Hepatocyte (in vitro differentiated cells): Measurements from ENCODE around the gene MEIS2.

Source experiments
- EZH2phosphoT487 ChIP-seq: fragments of 200-600 bp; sonication (generic); IDR thresholded peaks from one replicate; pipeline ENCODE4 v1.6.1; 2018; ENCODE audit warnings: antibody characterized with exemption, mild to moderate bottlenecking, low read depth, moderate library complexity; ENCODE audit not compliant: unreplicated experiment, severe bottlenecking
- TF ChIP-seq, protein P1 (sequence below): fragments of 200-600 bp; sonication (generic); IDR thresholded peaks from 2 replicates; pipeline ENCODE4 v1.5.1; 2016; ENCODE audit warnings: antibody characterized with exemption, mild to moderate bottlenecking; ENCODE audit not compliant: poor library complexity

DNA sequence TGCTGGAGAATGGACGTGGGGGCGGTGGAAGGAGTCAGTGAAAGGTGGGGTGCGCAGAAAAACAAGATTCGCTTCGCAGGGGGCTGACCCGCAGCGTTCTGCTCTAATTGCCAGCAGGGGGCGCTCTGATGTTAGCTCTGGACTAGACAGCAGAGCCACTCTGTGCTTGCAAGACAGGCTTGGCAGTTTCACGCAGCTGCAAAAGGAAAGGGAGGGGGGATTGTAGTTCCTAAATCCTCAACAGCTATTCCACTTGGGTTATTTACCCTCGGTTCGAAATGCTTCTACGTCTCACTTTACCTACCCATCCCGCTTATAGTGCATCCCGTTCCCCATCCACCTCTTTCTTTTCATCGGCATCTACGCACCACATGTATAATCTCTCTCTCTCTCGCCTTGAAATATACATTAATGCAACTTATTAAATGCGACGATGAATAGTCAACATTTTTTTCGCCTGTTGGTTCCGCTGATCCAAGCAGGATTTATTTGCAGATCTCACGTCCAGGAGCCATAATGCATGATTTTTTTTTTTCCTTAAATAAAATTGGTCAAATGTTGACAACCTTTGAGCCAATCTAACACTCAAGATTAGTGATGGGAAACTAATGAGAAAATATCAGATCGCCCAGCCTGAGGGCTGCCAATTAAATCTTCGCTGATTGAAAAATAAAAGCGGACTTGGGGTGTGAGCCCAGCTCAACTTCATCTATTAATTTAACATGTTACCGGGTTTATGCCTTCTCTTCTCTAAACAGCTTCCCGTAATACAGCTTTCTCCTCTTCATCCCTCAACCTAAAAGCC, 216.4 kb downstream of the MEIS2 start:
- TF ChIP-seq, protein P1, sequence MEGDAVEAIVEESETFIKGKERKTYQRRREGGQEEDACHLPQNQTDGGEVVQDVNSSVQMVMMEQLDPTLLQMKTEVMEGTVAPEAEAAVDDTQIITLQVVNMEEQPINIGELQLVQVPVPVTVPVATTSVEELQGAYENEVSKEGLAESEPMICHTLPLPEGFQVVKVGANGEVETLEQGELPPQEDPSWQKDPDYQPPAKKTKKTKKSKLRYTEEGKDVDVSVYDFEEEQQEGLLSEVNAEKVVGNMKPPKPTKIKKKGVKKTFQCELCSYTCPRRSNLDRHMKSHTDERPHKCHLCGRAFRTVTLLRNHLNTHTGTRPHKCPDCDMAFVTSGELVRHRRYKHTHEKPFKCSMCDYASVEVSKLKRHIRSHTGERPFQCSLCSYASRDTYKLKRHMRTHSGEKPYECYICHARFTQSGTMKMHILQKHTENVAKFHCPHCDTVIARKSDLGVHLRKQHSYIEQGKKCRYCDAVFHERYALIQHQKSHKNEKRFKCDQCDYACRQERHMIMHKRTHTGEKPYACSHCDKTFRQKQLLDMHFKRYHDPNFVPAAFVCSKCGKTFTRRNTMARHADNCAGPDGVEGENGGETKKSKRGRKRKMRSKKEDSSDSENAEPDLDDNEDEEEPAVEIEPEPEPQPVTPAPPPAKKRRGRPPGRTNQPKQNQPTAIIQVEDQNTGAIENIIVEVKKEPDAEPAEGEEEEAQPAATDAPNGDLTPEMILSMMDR: peak; percentile 96
- TF ChIP-seq EZH2phosphoT487: no peak
